GM21619 (cell line): ENCODE results near the gene LAMA3.
A peak's percentile ranks its signal among the peaks of the same experiment; 100 is the strongest.

Source experiments
- ATAC-seq: cut with Tn5 transposase; IDR thresholded peaks from one replicate; pipeline ENCODE4 v1.9.1; 2021; ENCODE audit not compliant: unreplicated experiment

The LAMA3 gene

DNA sequence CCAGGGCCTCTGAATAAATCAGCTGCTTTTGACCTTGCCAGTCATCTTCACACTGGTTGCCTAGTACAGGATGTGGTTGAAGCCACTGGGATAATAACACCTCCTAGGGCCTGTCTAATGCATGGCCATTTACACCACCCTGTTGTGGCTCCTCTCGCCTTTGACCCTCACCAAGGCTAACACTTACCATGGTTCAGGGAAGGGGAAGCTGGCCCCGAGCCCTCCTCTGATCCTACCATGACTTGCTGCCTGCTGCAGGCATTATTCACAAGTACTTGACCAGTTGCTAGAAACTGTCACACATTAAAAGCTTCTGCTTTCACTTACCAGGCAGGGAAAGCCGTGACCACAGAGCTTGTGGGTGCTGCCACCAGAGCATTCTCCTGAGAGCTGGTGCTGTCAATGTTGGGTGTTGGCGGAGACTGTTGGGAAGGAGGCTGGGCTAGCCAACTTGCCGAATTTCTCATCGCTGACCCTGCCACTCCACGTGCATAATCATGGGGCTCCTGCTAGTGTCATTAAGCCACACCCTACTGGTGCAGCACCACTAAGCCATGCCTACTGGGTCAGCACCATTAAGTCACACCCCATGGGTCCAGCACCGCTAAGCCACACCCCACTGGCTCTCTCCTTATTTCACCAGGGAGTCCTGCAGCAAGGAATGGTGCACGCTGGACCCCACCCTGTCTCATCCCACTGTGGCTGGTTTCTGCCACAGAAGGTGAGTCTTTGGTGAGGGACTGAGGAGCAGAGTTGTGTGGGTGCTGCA, 278.3 kb downstream of the LAMA3 start:
- ATAC-seq = peak; percentile 72

DNA sequence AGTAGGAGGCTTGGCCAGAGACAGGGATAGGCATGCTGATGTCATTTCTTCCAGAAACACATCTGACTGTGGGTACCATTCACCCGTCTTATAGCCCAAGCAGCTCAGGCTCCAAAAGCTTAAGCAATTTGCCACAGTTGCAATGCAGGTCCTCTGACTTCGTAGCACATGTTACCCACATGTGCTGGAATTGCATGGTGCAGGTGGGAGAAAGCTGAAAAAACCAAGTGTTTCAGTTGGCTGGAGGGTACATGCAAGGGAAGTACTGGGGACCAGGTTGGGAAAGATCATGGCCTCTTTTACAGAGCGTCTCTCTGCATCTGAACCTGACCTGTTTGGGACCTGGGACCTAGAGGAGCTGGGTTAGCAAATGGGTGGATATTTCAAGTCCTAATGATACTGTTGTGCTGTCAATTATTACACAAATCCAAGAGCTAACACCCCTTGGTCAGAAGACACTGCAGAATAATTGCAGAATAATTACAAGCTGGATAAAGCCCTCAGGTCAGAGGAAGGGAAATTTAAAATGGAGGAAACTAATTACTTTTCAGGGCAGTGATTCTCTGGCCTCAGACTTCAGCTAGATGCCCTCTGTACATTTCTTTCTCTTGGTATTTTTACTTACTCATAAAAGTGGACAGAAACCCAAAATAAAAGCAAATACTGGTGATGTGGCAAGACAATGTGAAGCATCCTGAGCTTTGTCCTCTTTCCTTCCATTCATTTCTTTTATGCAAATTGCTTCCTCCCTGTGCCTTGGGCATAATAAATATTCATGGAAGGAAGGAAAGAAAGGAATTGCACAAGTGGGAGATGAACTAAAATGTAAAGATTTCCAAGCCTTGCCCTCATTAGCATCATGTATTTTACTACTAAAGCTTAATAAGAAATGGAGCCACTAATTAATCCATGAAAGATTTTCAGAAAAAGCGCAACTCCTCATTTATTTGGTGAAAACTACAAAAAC, 279.7 kb downstream of the LAMA3 start:
- no peak for ATAC-seq

DNA sequence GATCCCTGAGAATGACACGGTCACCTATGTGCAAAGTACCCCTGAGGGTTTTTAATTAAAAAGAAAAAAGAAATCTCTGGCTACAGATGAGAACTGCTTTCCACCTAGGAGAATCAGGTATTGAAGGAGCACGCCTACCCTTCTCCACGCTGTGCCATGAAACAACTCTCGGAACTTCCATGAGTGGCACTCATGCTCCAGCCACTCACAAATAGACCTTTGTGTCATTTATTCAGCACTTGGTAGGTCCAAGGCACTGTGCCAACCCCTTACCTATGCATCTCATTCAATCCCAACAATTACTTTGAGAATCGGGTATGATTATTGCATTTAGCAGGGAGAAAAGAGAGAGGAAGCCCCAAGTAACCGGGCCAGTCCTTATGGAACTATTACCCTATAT, 280.4 kb downstream of the LAMA3 start:
- no peak for ATAC-seq

DNA sequence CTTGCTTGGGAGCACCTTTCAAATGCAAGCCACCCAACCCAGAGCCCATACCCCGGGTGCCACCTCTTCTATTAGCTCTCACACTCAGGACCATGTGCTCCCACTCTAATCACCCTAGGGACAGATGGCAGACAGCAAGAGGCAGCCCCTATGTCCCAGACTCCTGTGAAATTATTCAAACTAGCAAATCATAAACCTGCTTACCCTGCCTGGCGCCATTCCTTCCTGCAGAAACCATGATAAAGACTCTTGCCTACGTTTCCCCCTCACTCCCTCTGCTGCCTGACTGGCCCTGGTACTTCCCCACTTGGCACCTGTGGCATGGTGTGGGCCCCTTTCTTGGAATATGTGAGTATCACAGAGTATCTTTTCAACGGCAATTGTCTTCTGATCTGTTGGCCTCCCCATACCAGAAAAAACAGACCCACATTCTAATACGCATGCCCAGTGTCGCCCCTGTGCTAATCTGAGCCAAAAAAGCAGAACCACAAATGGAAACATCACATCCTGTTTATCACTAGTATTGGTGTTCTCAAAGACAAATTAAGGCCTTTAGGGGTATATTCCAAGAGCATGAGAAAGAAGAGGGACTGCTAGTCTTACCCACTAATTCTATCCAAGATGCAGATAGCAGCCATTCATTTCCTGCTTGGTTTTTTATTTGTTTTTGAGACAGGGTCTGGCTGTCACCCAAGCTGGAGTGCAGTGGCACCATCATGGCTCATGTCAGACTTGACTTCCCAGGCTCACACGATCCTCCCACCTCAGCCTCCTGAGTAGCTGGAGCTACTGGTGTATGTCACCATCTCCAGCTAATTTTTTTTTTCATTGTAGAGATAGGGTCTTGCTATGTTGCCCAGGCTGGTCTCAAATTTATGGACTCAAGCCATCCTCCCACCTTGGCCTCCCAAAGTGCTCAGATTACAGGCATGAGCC, 281.2 kb downstream of the LAMA3 start:
- ATAC-seq = no peak

DNA sequence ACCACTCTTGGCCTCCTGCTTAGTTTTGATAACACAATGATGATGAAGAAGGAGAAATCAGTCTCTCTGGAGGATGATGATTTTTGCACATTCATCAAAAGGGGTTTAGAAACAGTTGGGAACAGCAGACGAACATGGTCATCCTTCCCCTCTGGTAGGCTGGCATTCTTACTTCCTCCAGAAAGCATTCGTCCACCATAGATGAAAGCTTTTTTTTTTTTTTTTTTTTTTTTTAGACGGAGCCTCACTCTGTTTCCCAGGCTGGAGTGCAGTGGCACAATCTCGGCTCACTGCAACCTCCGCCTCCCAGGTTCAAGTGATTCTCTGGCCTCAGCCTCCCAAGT, 281.8 kb downstream of the LAMA3 start:
- ATAC-seq = no peak

DNA sequence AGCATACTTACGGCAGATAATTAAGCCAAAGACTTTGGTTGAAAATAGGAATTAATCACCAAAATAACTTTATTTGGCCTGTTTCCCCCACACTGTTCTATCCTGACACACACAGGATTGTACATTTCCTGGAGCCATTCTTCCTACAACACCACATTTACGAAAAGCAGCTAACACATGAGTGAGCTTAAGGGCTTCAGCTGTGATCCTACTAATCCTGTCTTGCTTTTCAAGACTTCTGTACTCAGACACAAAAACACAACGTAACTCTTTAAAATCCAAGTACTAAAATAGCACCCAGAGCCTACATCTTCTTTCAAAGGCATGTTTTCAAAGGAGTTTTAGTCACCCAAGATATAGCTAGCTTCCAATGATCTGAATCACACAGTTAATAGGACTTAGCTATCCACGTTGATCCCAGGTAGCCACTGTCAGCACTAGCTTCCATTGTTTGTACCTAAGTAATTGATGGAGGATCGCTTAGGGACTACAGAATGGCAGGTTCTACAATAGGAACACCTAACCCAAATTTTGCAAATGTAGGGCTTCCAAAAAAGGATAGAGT, 282.5 kb downstream of the LAMA3 start:
- no peak for ATAC-seq

DNA sequence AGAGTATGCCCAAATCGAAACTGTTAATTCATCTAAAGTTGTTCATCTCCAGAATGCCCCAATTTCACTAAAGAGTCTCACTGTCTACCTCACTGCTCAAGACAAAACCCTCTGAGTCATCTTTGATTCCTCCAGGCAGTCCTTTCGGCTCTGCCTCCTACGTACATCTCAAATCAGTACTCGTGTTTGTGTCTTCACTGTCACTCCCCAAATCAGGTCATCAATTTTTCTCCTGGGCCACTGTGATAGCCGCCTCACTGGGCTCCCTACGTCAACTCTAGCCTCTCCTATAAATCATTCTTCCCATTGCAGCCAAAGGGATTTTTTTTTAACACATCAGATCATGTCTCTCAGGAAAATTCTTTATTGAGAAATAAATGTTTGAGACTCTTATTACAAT, 283.2 kb downstream of the LAMA3 start:
- peak; percentile 75 for ATAC-seq

DNA sequence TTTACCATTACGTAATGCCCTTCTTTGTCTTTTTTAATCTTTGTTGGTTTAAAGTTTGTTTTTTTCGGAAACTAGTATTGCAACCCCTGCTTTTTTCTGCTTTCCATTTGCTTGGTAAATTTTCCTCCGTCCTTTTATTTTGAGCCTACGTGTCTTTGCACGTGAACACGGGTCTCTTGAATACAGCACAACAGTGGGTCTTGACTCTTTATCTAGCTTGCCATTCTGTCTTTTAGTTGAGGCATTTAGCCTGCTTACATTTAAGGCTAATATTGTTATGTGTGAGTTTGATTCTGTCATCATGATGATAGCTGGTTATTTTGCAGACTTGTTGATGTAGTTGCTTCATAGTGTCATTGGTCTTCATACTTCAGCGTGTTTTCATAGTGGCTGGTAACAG, 287.9 kb downstream of the LAMA3 start:
- no peak for ATAC-seq

DNA sequence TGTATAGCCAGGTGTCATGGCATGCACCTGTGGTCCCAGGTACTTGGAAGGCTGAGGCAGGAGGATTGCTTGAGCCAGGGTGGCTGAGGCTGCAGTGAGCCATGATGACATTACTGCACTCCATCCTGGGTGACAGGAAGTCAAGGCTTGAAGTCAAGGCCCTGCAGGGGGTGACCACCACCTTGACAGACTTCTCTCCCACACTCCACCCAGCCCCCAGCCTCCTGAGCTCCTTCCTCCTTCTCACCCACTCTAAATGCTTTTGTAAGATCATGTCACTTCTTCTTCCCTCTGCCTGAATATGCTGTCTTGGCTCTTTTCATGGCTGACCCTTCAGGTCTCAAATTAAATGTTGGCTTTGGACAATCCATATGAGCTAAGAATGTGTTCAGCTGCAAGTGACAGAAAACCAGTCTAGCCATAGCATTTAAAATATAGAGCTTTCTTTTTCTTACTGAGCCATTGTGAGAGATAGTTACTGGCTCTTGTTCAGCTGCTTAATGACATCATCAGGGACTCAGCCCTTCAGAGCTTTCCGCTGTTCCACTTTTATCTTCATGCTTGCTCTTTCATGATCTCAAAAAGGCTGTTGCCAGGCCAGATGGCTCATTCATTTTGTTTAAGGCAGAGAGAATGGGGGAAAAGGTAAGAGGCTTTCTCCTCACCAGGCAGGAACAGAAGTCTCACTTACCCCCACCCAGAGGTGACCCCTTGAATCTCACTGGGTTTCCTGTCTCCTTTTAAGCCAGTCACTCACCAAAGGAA, 288.6 kb downstream of the LAMA3 start:
- ATAC-seq = no peak

DNA sequence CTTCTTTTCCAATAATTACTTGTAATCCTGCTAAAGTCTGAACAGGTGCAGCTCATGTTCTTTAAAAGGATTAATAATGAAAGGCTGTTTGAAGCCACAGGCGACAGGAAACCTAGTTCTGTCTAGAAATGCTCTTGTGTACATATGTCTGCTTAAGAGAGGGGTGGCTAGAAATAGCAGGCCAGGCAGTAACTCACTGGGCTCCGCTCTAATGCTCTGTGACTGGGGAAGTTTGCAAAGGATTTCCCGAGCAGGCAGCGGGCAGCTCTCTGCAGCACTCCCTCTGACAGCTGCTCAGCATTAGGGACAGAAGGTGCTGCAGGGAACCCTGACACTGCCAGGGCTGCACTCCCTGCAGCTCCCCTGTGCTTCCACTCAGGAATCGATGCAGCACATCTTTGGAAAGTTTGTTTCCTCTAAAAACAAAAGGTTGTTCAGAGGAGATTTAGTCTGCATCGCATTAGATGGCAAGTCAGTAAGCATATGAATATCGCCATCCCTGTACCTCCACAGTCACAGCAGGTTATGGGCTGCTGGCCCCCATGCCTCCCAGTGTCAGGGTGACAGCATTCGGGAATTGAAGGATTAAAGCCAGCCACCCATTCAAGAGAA, 292.2 kb downstream of the LAMA3 start:
- ATAC-seq = peak; percentile 88

DNA sequence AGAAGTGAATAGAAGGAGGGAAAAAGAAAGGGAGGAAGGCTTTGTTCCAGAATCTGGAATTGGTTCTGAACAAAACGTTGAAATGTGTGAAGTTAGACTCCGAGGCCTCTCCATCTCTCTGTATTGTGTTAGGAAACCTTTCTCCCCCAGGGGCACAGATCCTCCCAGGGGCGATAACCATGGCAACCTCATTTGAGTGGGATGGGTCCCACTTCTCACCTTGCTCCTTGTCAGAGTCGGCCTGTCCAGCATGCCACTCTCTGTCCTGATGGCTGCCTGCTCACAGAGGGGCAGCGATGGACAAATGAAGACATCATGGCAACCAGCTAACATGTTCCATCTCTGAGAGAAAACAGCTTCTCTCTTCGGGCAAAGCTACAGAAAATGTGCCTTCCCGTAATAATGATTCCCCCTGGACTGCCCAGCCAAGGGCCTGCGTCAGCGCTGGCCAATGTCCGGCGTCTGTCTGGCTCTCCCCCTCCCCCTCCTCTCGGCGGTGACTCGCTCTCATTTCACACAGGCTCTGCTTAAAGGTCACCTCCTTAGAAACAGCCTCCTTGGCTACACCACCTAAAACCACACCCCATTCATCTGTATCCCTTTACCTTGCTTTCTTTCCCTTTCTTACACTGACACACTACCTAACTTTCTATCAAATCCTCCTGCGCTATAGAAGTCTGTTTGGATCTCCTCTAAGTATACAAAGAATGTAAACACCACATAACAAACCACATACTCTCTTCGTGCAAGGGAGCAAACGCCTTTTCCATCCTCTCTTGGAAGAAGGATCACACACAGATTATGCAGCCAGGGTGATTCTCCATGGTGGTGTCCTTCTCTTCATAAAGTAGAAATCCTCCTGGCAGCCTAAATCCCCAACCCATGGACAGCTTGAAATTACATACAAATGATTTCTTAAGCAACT, 293.2 kb downstream of the LAMA3 start:
- ATAC-seq = no peak

DNA sequence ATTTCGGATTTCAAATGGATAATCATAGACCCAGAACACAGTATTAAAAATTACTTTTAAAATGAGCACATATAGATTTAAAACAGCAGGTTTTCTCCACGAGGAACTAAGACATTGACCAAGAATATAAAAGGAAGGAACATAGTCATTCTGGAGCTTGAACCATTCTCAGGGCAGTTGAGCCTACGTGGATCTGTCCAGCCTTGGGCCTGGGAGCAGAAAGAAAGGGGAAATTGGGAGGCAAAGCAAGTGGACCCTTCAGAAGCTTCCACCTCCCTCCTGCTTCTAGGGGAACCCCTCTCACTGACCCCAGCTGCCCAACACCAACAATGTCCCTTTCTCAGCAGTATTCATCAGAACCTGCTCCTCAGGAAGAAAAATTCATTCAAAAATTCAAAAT, 293.9 kb downstream of the LAMA3 start:
- ATAC-seq = no peak

DNA sequence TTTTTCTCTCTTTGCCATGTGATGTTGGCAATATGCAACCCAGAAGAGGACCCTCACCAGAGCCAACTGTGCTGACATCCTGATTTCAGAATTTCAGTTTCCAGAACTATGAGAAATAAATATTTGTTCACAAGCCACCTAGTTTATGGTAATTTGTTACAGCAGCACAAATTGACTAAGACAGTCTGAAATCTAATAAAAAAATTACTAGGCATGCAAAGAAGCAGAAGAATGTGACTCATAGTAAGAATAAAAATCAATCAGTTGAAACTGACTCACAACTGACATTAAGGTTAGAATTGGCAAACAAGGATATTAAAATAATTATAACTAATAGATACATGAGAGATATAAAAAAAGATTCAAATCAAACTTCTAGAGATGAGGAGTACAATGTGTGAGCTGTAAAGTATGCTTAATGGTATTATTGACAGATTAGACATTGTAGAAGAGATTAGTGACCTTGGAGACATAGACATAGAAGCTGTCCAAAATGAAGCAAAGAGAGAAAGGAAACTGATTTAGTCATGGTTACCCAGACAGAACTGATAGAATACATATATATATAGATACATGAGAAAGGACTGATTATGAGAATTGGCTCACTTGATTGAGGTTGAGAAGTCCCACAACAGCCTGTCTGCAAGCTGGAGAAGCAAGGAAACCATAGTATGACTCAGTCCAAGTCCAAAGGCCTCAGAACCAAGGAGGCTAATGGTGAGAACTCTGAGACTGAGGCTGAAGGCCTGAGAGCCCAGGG, 297.5 kb downstream of the LAMA3 start:
- peak; percentile 71 for ATAC-seq

DNA sequence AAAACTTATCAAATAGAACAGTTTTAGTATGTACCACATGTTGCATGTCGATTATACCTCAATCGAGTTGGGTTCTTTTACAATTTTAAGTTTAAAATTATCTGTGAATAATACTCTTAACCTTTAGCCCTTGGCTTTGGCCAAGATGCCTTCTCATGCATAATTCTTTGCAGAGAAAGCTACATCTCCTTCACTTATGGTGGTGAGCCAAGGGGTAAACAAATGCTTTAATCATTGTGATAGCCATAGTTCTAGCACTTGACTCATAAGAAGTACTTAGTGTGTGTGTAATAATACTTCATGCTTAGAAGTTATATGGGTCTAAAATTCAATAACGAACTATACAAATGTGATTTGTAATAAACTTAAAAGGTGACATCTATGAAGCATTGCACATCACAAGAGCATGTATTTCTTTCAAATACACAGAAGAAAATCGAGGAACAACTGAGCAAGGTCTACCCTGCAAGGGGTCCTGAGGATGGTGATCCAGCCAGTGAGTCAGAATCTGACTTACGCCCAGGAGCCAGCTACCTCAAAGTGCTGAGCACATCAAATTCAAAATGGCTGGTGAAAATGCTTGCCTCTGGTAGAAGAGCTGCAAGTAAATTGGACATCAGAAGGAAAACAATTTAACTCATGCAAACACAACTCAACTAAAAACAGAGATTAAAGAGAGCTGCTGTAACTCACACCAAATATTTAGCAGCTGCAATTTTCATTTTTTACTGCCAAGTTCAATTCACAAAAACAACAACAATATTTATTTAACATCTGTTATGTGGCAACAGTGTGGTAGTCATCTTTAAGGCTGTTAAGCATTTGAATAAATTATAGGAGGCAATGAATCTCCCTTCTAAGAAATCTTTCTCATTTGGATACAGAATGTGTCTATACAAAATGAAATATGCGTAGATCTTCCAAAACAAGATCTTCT, 301.5 kb downstream of the LAMA3 start:
- no peak for ATAC-seq

DNA sequence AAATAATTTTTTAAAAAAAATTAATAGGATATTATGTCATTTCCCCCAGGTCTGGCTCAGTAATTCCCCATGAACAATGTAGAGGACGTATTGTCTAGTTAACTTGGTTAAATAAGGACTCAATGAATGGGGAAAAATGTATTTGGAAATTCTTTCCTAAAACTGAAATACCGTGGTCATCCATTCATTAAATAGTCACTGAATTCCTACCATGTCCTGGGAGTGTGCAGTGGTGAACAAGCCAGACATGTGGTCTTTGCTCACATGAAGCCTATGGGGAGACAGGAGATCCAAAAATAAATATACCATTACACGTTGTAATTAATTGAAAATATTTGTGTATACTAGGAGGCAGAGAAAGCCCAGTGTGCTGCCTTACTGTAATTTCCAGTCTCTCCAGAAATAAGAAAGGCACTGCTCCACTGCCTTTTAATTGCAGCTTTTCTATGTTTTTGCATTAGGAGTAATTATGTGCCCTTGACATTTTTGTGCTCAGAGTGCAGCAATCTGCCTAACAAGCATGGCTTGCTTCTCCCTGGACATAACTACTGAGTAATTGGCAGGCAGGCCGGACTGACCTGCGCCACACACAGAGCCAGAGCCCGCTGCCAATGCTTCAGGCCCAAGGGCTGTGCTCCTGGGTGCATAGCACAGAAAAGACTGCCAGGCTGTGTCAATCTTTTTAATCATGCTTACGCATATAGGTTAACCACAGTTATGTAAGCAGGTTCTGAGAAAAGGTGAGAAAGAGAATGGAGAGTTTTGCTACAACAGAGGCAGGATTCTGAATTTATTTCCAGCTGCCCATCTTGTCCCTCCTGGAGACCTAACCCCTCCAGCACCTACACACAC, 303.1 kb downstream of the LAMA3 start:
- ATAC-seq = no peak

DNA sequence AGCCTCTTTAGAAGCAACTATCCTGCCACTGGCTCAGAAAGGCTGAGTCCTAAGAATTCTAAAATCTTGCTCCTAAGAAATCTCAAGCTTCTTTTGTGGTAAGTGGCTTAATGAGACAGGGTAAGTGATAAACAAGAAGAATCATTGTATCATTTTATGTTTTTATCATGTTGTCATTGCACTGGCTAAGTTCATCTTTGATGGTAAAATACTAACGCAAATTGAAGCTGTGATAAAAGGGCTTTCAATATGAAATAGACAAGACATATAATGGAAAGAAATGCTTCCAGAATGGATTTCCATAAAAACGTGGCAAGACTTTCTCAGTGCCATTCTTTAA, 303.7 kb downstream of the LAMA3 start:
- no peak for ATAC-seq
